Measurements from ENCODE around the gene TOR4A. TPM values are rescaled to one million over a fixed set of nuclear protein-coding genes. Genes with fewer than 3 reads are reported as not detected.
A peak's percentile ranks its signal among the peaks of the same experiment; 100 is the strongest.

Gene TOR4A
- total RNA-seq, 2 experiments from 2014 or later = 11.7 to 22.3 TPM

GRCh38 chr9:137251194-137251461 lies 26.4 kb upstream of the TOR4A start, which contains the start of gene STPG3:
STPG3 (plus strand) TSS chr9:137251286; CDS start chr9:137251287, 1 bp downstream.
- no peak for DNase-seq (ENCODE audit: low spot score)
- H3K27ac ChIP-seq (ENCODE audit: low read depth, low read length, poor library complexity, severe bottlenecking) = no peak within 1 kb of the TSS
- H3K9me3 ChIP-seq (ENCODE audit: low read length) = no peaks in the 10 kb centered on the region
- H3K4me3 ChIP-seq (ENCODE audit: low read depth, low read length, poor library complexity, severe bottlenecking) = no peak within 1 kb of the TSS
- H3K36me3 ChIP-seq (ENCODE audit: insufficient read depth, low read length) = peaks cover 8% of the 10 kb centered on the region; the same call in 1 of the 2 replicates
- BruUV-seq (replicated peaks) = no TSS peak
- POLR2A ChIA-PET = no interaction called here
- intact Hi-C loops (cut with micrococcal nuclease; ENCODE audit: unreplicated experiment) = no loop called here
- TF ChIP-seq EZH2phosphoT487 (IDR thresholded peaks at IDR 0.05; ENCODE audit: borderline replicate concordance, low read depth, low read length) = no peak
- TF ChIP-seq, protein P1, sequence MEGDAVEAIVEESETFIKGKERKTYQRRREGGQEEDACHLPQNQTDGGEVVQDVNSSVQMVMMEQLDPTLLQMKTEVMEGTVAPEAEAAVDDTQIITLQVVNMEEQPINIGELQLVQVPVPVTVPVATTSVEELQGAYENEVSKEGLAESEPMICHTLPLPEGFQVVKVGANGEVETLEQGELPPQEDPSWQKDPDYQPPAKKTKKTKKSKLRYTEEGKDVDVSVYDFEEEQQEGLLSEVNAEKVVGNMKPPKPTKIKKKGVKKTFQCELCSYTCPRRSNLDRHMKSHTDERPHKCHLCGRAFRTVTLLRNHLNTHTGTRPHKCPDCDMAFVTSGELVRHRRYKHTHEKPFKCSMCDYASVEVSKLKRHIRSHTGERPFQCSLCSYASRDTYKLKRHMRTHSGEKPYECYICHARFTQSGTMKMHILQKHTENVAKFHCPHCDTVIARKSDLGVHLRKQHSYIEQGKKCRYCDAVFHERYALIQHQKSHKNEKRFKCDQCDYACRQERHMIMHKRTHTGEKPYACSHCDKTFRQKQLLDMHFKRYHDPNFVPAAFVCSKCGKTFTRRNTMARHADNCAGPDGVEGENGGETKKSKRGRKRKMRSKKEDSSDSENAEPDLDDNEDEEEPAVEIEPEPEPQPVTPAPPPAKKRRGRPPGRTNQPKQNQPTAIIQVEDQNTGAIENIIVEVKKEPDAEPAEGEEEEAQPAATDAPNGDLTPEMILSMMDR (conservative IDR thresholded peaks at IDR 0.05; ENCODE audit: low read length) = no peak
- H3K79me2 ChIP-seq (ENCODE audit: insufficient read depth, low read depth, low read length) = peaks cover 9% of the 10 kb centered on the region
- peaks cover 42% of the 10 kb centered on the region for H3K4me1 ChIP-seq (ENCODE audit: insufficient read depth, low read length, poor library complexity, severe bottlenecking)
- H3K9me2 ChIP-seq (ENCODE audit: insufficient read depth, low read length) = no peaks in the 10 kb centered on the region
- CTCF ChIA-PET (ENCODE audit: unreplicated experiment) = no interaction called here
- peak within 1 kb of the TSS; percentile 94; the same call in 1 of the 2 replicates for H3K4me2 ChIP-seq (ENCODE audit: low read length)
- no peak within 1 kb of the TSS for H2AFZ ChIP-seq (ENCODE audit: low read length)
- peaks cover 4% of the 10 kb centered on the region; the same call in 1 of the 2 replicates for H4K20me1 ChIP-seq (ENCODE audit: insufficient read depth, low read length)

GRCh38 chr9:137251490-137252268 lies 25.8 kb upstream of the TOR4A start:
- no peaks in the 10 kb centered on the region for H3K9me3 ChIP-seq (ENCODE audit: low read length)
- intact Hi-C loops (cut with micrococcal nuclease; ENCODE audit: unreplicated experiment) = no loop called here
- TF ChIP-seq, protein P1 (conservative IDR thresholded peaks at IDR 0.05; ENCODE audit: low read length) = no peak
- no peak for TF ChIP-seq EZH2phosphoT487 (IDR thresholded peaks at IDR 0.05; ENCODE audit: borderline replicate concordance, low read depth, low read length)
- H3K36me3 ChIP-seq (ENCODE audit: insufficient read depth, low read length) = peaks cover 13% of the 10 kb centered on the region; the same call in 1 of the 2 replicates
- H3K9me2 ChIP-seq (ENCODE audit: insufficient read depth, low read length) = no peaks in the 10 kb centered on the region
- H2AFZ ChIP-seq (ENCODE audit: low read length) = no peak overlapping the region
- peaks cover 5% of the 10 kb centered on the region; the same call in 1 of the 2 replicates for H4K20me1 ChIP-seq (ENCODE audit: insufficient read depth, low read length)
- no TSS peak for BruUV-seq (replicated peaks)
- ChIA-PET CTCF (ENCODE audit: unreplicated experiment) (interaction anchor here (0.6 kb wide), 1 partner anchor 91 kb away, joined by 8 read pairs; no protein-coding TSS in a partner anchor), POLR2A (no interaction called here)
- H3K4me2 ChIP-seq (ENCODE audit: low read length) = peak overlapping the region; percentile 94; the same call in 1 of the 2 replicates
- H3K79me2 ChIP-seq (ENCODE audit: insufficient read depth, low read depth, low read length) = peaks cover 14% of the 10 kb centered on the region
- DNase-seq (ENCODE audit: low spot score) = no peak
- peaks cover 42% of the 10 kb centered on the region for H3K4me1 ChIP-seq (ENCODE audit: insufficient read depth, low read length, poor library complexity, severe bottlenecking)
- H3K27ac ChIP-seq (ENCODE audit: low read depth, low read length, poor library complexity, severe bottlenecking) = no peak overlapping the region
- no peak overlapping the region for H3K4me3 ChIP-seq (ENCODE audit: low read depth, low read length, poor library complexity, severe bottlenecking)
